GM12874 (cell line): Measurements from ENCODE around the gene PWWP2B.

Experiments
- TF ChIP-seq, protein P1 (sequence below): IDR thresholded peaks from 2 replicates; pipeline ENCODE4 v1.5.1; 2011; ENCODE audit warnings: low read depth, mild to moderate bottlenecking, control low read depth, low read length, moderate library complexity; ENCODE audit not compliant: insufficient read depth

PWWP2B gene

GRCh38 chr10:132462463-132463332 is 65.7 kb downstream of the PWWP2B start:
- TF ChIP-seq, protein P1, sequence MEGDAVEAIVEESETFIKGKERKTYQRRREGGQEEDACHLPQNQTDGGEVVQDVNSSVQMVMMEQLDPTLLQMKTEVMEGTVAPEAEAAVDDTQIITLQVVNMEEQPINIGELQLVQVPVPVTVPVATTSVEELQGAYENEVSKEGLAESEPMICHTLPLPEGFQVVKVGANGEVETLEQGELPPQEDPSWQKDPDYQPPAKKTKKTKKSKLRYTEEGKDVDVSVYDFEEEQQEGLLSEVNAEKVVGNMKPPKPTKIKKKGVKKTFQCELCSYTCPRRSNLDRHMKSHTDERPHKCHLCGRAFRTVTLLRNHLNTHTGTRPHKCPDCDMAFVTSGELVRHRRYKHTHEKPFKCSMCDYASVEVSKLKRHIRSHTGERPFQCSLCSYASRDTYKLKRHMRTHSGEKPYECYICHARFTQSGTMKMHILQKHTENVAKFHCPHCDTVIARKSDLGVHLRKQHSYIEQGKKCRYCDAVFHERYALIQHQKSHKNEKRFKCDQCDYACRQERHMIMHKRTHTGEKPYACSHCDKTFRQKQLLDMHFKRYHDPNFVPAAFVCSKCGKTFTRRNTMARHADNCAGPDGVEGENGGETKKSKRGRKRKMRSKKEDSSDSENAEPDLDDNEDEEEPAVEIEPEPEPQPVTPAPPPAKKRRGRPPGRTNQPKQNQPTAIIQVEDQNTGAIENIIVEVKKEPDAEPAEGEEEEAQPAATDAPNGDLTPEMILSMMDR, result no peak

- TF ChIP-seq, protein P1, result no peak
Measured at GRCh38 chr10:132463333-132464255, 66.6 kb downstream of the PWWP2B start.

DNA sequence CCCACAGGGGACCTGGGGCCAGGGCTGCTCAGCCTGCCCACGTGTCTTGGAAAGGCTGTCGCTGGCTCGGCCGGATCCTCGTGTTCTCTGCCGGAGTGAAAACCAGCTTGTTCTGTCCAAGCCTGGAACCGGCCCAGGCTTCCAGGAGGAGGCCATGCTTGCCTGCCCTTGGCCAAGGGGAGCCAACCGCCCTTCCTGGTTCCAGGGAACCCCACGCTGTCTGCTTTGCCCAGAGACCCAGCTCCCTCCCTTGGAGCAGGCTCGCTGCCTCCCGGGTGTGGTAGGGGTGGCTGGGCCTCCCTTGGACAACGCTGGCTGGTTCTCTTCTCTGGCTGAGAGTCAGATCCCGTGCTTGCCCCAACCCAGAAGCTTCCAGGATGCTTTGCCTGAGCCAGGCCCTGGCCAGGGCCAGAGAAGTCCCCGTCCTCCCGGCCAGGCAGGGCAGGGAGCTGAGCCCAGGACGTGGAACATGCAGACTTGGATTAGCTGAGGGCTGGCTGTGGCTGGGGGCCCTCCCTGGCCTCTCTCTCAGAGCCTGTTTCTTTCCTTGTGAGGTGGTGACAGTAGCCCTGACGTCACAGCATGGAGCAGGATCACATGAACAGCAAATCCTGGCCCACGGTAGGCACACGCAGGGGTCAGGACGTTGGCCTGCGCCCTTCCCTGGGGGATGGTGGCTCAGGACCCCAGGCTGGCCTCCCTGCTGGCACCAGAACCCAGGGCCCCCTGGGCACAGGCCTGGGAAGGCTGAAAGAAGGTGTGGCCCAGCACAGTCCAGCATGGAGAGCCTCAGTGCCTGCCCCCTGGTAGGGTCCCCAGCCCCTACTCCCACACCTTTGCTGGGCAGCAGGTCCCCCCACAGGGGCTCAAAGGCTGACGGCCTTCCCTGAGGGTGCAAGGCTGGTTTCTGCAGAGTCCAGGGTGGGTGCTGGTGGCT is 67.5 kb downstream of the PWWP2B start:
- TF ChIP-seq, protein P1, result no peak

DNA sequence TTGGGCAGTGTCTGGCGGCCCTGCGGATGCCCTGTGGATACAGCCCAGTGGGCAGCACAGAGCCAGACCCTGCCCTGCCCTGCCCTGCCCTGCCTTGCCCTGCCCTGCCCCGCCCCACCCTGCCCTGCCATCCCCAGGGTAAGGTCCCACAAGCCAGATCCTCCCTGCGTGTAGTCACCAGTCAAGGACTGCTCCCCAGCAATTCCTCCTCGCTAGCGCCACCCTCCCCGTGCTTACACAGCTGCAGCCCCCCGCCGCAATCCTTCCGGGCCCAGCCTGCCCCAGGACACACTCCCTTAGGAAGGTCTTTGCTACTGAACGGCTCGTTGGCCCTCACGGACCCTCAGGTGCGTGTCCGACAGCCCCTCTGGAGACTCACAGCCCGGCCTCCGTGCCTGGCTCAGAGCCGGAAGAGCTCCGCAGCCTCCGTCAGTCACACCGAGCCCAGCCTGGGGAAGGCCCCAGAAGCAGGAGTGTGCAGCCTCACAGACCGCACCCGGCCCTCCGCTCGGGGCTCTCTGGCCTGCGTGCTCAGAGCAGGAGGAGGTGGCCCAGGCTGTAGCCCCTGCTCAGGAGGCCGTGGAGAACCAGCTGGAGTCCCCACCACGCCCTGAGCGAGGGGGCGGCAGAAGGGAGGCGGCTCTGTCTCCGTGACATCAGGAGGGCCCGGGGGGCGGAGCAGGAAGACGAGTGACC is 68.3 kb downstream of the PWWP2B start:
- TF ChIP-seq, protein P1, result no peak

- TF ChIP-seq, protein P1, result no peak
Measured at GRCh38 chr10:132465889-132466519, 69.0 kb downstream of the PWWP2B start.
